ENCODE results near the gene CAND2. TPM values are rescaled to one million over a fixed set of nuclear protein-coding genes. Genes with fewer than 3 reads are reported as not detected.

CAND2 gene
- polyA plus RNA-seq, 1 donor from 2014 or later: 17.3 TPM

- TF ChIP-seq EP300 (conservative IDR thresholded peaks at IDR 0.05; ENCODE audit: poor library complexity, severe bottlenecking) (no peak), CTCF (IDR thresholded peaks at IDR 0.05; ENCODE audit: poor library complexity, severe bottlenecking) (no peak), MXI1 (conservative IDR thresholded peaks at IDR 0.05; ENCODE audit: poor library complexity, severe bottlenecking) (no peak), REST (IDR thresholded peaks at IDR 0.05; ENCODE audit: borderline replicate concordance) (no peak), SMC3 (conservative IDR thresholded peaks at IDR 0.05; ENCODE audit: poor library complexity) (no peak), RAD21 (conservative IDR thresholded peaks at IDR 0.05) (no peak), EZH2 (IDR thresholded peaks at IDR 0.05; ENCODE audit: borderline replicate concordance, insufficient read depth, low read length, poor library complexity, severe bottlenecking) (no peak), POLR2AphosphoS5 (IDR thresholded peaks at IDR 0.05) (no peak), TAF1 (IDR thresholded peaks at IDR 0.05; ENCODE audit: low read depth) (no peak)
- H2AFZ ChIP-seq (ENCODE audit: low read depth, low read length): no peak overlapping the region
- no peak overlapping the region for H3K9ac ChIP-seq (ENCODE audit: low read length)
- no peak overlapping the region for H3K4me2 ChIP-seq (ENCODE audit: low read length)
- no peaks in the 10 kb centered on the region for H3K9me3 ChIP-seq (ENCODE audit: low read length)
- H3K27ac ChIP-seq (ENCODE audit: low read length): no peak overlapping the region
- H3K4me3 ChIP-seq (ENCODE audit: low read length): no peak overlapping the region
- no peaks in the 10 kb centered on the region for H4K20me1 ChIP-seq (ENCODE audit: insufficient read depth)
- no peaks in the 10 kb centered on the region for H3F3A ChIP-seq (ENCODE audit: insufficient read depth, low read length, poor library complexity, severe bottlenecking)
- H3K79me2 ChIP-seq (replicated peaks; ENCODE audit: insufficient read depth, low read length): no peaks in the 10 kb centered on the region
- no peaks in the 10 kb centered on the region for H3K9me2 ChIP-seq (ENCODE audit: insufficient read depth, low read length)
- no peaks in the 10 kb centered on the region for H3K36me3 ChIP-seq (ENCODE audit: insufficient read depth, low read length)
- H3K27me3 ChIP-seq (ENCODE audit: insufficient read depth, low read depth, low read length): no peaks in the 10 kb centered on the region
Observed at GRCh38 chr3:12809001-12809400, 12.5 kb downstream of the CAND2 start.

DNA sequence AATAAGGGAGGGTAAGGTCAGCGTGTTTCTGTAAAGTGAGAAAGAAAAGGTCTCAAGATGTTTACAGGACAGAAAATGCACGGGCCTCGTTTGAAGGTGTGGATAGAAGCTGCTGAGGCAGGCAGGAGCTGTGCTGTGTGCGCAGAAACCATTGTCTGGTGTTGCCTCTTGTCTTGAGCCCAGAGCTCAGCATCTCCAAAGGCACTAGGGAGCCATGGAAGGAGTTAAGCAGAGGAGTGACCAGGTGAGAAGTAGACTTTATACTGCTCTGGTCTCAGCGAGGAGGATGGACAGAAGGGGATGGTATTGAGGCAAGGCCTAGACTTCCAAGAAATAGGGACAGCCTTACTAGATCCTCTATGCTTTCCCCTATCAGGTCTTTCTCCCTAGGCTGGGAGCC, 13.0 kb downstream of the CAND2 start:
- Histone ChIP-seq H3K79me2 (replicated peaks; ENCODE audit: insufficient read depth, low read length) (no peaks in the 10 kb centered on the region), H3K4me3 (ENCODE audit: low read length) (peak overlapping the region; percentile 74), H3K9ac (ENCODE audit: low read length) (peak overlapping the region; percentile 62), H3F3A (ENCODE audit: insufficient read depth, low read length, poor library complexity, severe bottlenecking) (no peaks in the 10 kb centered on the region), H4K20me1 (ENCODE audit: insufficient read depth) (no peaks in the 10 kb centered on the region), H3K9me2 (ENCODE audit: insufficient read depth, low read length) (no peaks in the 10 kb centered on the region), H2AFZ (ENCODE audit: low read depth, low read length) (no peak overlapping the region), H3K36me3 (ENCODE audit: insufficient read depth, low read length) (no peaks in the 10 kb centered on the region), H3K4me2 (ENCODE audit: low read length) (no peak overlapping the region), H3K27ac (ENCODE audit: low read length) (no peak overlapping the region), H3K27me3 (ENCODE audit: insufficient read depth, low read depth, low read length) (no peaks in the 10 kb centered on the region), H3K9me3 (ENCODE audit: low read length) (no peaks in the 10 kb centered on the region)
- no peak for TF ChIP-seq TAF1 (IDR thresholded peaks at IDR 0.05; ENCODE audit: low read depth)
- no peak for TF ChIP-seq SMC3 (conservative IDR thresholded peaks at IDR 0.05; ENCODE audit: poor library complexity)
- no peak for TF ChIP-seq EP300 (conservative IDR thresholded peaks at IDR 0.05; ENCODE audit: poor library complexity, severe bottlenecking)
- no peak for TF ChIP-seq EZH2 (IDR thresholded peaks at IDR 0.05; ENCODE audit: borderline replicate concordance, insufficient read depth, low read length, poor library complexity, severe bottlenecking)
- no peak for TF ChIP-seq CTCF (IDR thresholded peaks at IDR 0.05; ENCODE audit: poor library complexity, severe bottlenecking)
- no peak for TF ChIP-seq POLR2AphosphoS5 (IDR thresholded peaks at IDR 0.05)
- no peak for TF ChIP-seq REST (IDR thresholded peaks at IDR 0.05; ENCODE audit: borderline replicate concordance)
- TF ChIP-seq RAD21 (conservative IDR thresholded peaks at IDR 0.05): no peak

Data from neural cell (in vitro differentiated cells).